HFFc6 (cell line): Measurements from ENCODE around the gene BBOX1. TPM values are rescaled to one million over a fixed set of nuclear protein-coding genes. Genes with fewer than 3 reads are reported as not detected.

Experiments
- DNase-seq: peaks from one replicate; pipeline ENCODE4 v3.0.0-alpha.2; 2018
- H3K27ac Mint-ChIP-seq: 2 replicates; pipeline ENCODE4 v1.8.0; 2020; ENCODE audit warnings: mild to moderate bottlenecking, mixed read lengths
- H3K27me3 Mint-ChIP-seq: 2 replicates; pipeline ENCODE4 v1.8.0; 2021; ENCODE audit warnings: mild to moderate bottlenecking, moderate library complexity, mixed read lengths; ENCODE audit not compliant: insufficient read depth
- H3K36me3 Mint-ChIP-seq: 2 replicates; pipeline ENCODE4 v1.8.0; 2021; ENCODE audit warnings: low read depth, mixed read lengths
- H3K4me1 Mint-ChIP-seq: 2 replicates; pipeline ENCODE4 v1.8.0; 2020; ENCODE audit warnings: low read depth, mixed read lengths
- H3K4me3 Mint-ChIP-seq: 2 replicates; pipeline ENCODE4 v1.8.0; 2020; ENCODE audit warnings: mild to moderate bottlenecking, moderate library complexity, mixed read lengths
- H3K9me3 Mint-ChIP-seq: 2 replicates; pipeline ENCODE4 v1.8.0; 2020; ENCODE audit warnings: mild to moderate bottlenecking, mixed read lengths
- total RNA-seq, 6 experiments: library from RNA; stranded (reverse); fragmentation: NEBNext Ultra II Directional; extraction: Animal tissue kit (Norgen Biotek cat#: 25700); gene quantifications; 2 replicates in 1 of 6; 3 replicates in 5 of 6; pipeline ENCODE4 v1.2.3, GENCODE V29; 2021
- TF ChIP-seq, protein P1 (sequence below): fragments of 200-600 bp; sonication (generic); IDR thresholded peaks from 2 replicates; pipeline ENCODE4 v1.5.0; 2021; ENCODE audit warnings: antibody characterized with exemption, mild to moderate bottlenecking

BBOX1 gene
- total RNA-seq, 6 experiments from 2014 or later: not detected

DNA sequence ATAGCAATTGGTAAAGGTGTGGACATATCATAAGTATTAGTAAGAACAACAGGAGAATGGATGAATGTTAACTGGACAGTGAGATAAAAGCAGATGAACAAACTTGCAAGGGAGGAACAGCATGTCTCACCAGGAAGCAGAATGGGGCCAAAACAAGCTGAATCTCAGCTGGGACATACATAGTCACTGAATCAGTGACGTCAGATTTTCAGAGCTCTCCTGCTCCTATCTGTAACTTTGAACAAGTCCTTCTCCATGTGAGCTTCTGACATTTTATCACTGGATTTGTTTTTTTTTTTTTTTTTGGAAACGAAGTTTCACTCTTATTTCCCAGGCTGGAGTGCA lies 118.7 kb downstream of the BBOX1 start:
- Mint-ChIP-seq H3K9me3 (peaks cover 21% of the 10 kb centered on the region), H3K27me3 (peaks cover 1% of the 10 kb centered on the region; the same call in 1 of the 2 replicates), H3K4me3 (no peak overlapping the region), H3K27ac (no peak overlapping the region), H3K36me3 (peaks cover 9% of the 10 kb centered on the region), H3K4me1 (peaks cover 31% of the 10 kb centered on the region)
- DNase-seq: no peak
- TF ChIP-seq, protein P1, sequence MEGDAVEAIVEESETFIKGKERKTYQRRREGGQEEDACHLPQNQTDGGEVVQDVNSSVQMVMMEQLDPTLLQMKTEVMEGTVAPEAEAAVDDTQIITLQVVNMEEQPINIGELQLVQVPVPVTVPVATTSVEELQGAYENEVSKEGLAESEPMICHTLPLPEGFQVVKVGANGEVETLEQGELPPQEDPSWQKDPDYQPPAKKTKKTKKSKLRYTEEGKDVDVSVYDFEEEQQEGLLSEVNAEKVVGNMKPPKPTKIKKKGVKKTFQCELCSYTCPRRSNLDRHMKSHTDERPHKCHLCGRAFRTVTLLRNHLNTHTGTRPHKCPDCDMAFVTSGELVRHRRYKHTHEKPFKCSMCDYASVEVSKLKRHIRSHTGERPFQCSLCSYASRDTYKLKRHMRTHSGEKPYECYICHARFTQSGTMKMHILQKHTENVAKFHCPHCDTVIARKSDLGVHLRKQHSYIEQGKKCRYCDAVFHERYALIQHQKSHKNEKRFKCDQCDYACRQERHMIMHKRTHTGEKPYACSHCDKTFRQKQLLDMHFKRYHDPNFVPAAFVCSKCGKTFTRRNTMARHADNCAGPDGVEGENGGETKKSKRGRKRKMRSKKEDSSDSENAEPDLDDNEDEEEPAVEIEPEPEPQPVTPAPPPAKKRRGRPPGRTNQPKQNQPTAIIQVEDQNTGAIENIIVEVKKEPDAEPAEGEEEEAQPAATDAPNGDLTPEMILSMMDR: no peak

GRCh38 chr11:27161071-27161470 lies 120.5 kb downstream of the BBOX1 start:
- H3K9me3 Mint-ChIP-seq: peaks cover 21% of the 10 kb centered on the region
- TF ChIP-seq, protein P1: no peak
- DNase-seq: peak; percentile 55
- H3K4me3 Mint-ChIP-seq: no peak overlapping the region
- H3K27me3 Mint-ChIP-seq: peaks cover 5% of the 10 kb centered on the region; the same call in 1 of the 2 replicates
- H3K27ac Mint-ChIP-seq: peak overlapping the region; percentile 36
- H3K4me1 Mint-ChIP-seq: peaks cover 31% of the 10 kb centered on the region
- peaks cover 9% of the 10 kb centered on the region for H3K36me3 Mint-ChIP-seq

DNA sequence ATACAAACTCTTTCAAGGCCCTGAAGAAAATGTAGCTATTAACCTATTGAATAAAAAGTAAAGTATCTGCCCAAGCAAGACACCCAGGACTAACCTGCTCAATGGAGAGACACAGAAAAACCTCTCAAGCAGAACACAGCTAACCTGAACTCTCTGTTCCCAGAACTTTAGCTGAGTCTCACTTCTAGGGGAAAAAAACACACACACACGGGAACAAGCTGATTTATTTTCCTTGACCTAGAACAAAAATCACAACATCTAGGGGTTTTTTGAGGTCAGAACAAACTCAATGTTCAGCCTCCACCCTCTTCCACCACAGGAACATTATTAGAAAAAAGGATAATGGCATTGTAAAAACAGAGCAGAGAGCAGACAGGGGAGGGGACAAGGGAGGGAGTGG lies 121.6 kb downstream of the BBOX1 start:
- TF ChIP-seq, protein P1: no peak
- Mint-ChIP-seq H3K27ac (no peak overlapping the region), H3K27me3 (peaks cover 4% of the 10 kb centered on the region; the same call in 1 of the 2 replicates), H3K4me1 (peaks cover 31% of the 10 kb centered on the region), H3K9me3 (peaks cover 21% of the 10 kb centered on the region), H3K36me3 (peaks cover 9% of the 10 kb centered on the region), H3K4me3 (no peak overlapping the region)
- no peak for DNase-seq

DNA sequence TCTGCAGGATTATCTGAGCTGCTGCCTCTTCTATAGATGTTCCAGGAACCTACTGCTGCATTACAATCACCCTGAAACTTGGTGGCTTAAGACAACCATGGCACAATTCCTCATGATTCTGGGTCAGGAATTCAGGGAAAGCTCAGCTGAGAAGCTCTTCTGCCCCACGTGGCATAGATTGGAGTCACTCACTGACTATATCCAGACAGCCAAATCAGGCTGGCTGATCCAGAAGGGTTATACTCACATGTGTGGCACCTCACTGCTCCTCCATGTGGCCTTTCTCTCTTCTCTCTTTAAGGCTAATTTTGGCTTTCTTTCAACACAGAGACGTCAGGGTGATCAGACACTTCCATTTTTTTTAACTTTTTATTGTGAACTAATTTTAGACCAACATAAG lies 125.5 kb downstream of the BBOX1 start:
- peaks cover 6% of the 10 kb centered on the region for H3K27me3 Mint-ChIP-seq
- no peaks in the 10 kb centered on the region for H3K36me3 Mint-ChIP-seq
- peaks cover 9% of the 10 kb centered on the region for H3K4me1 Mint-ChIP-seq
- H3K27ac Mint-ChIP-seq: no peak overlapping the region
- H3K9me3 Mint-ChIP-seq: peaks cover 1% of the 10 kb centered on the region; the same call in 1 of the 2 replicates
- no peak for DNase-seq
- TF ChIP-seq, protein P1: no peak
- H3K4me3 Mint-ChIP-seq: no peak overlapping the region

GRCh38 chr11:27171376-27171958 lies 130.9 kb downstream of the BBOX1 start:
- H3K27me3 Mint-ChIP-seq: peaks cover 17% of the 10 kb centered on the region
- no peaks in the 10 kb centered on the region for H3K9me3 Mint-ChIP-seq
- no peaks in the 10 kb centered on the region for H3K36me3 Mint-ChIP-seq
- H3K27ac Mint-ChIP-seq: no peak overlapping the region
- H3K4me1 Mint-ChIP-seq: peaks cover 11% of the 10 kb centered on the region
- DNase-seq: peak; percentile 17
- TF ChIP-seq, protein P1: no peak
- H3K4me3 Mint-ChIP-seq: no peak overlapping the region
